Stromal cell of bone marrow (primary cell): ENCODE data around the gene BRCA1.
"Not testable (repeated sequence)": the region's sequence is repeated elsewhere in the genome, so short reads cannot be mapped to it uniquely, and the experiment has no call there.

Experiments
- DNase-seq: peaks from one replicate; pipeline ENCODE4 v3.0.0-alpha.2; 2012; ENCODE audit warnings: low read depth

BRCA1 gene

DNA sequence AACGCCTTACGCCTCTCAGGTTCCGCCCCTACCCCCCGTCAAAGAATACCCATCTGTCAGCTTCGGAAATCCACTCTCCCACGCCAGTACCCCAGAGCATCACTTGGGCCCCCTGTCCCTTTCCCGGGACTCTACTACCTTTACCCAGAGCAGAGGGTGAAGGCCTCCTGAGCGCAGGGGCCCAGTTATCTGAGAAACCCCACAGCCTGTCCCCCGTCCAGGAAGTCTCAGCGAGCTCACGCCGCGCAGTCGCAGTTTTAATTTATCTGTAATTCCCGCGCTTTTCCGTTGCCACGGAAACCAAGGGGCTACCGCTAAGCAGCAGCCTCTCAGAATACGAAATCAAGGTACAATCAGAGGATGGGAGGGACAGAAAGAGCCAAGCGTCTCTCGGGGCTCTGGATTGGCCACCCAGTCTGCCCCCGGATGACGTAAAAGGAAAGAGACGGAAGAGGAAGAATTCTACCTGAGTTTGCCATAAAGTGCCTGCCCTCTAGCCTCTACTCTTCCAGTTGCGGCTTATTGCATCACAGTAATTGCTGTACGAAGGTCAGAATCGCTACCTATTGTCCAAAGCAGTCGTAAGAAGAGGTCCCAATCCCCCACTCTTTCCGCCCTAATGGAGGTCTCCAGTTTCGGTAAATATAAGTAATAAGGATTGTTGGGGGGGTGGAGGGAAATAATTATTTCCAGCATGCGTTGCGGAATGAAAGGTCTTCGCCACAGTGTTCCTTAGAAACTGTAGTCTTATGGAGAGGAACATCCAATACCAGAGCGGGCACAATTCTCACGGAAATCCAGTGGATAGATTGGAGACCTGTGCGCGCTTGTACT lies at the start of gene BRCA1:
TSS of gene BRCA1 (minus strand) at position 232 of the 834 bp plus-strand sequence. CDS start 1,268 bp downstream, outside the sequence.
- DNase-seq: peak; percentile 99

DNA sequence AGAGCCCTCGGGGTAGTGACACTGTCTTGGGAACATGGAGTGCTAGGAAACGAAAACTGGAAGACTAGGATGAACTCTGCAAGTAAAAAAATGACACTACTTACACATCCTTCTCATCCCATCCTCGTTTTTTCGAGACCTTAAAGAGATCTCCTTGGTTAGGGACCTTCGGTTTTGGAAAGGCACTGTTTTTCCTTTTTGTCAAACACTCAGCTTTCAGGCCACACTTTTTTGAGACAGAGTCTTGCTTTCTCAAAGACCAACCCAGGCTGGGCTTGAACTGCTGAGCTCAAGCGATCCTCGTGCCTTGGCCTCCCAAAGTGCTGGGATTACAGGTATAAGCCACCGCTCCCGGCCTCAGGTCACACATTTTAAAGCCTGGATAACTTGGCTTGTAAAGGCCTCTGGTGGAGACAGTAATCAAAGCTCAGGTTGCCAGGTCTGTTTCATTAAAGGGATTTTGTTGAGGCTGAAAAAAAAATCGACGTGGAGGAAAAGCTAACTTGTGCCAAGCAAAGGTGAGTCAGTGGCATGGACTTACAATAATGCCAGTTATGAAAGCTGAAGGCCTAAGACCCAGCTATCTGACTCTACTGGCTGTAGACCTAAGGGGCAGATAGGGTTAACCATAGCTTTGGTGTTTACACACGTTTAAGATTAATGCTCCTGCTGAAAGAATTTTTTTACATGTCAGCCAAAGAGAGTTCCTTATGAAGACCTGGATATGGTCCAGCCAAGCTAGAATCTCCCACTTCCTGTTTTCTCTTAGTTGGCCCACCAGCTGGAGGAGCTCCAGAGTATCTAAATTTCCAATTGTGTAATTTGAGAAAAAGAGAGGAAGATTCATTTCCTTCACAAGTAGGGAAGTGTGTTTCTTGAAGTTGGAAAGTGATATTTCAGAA lies 46.7 kb upstream of the BRCA1 start:
- peak; percentile 53 for DNase-seq

DNA sequence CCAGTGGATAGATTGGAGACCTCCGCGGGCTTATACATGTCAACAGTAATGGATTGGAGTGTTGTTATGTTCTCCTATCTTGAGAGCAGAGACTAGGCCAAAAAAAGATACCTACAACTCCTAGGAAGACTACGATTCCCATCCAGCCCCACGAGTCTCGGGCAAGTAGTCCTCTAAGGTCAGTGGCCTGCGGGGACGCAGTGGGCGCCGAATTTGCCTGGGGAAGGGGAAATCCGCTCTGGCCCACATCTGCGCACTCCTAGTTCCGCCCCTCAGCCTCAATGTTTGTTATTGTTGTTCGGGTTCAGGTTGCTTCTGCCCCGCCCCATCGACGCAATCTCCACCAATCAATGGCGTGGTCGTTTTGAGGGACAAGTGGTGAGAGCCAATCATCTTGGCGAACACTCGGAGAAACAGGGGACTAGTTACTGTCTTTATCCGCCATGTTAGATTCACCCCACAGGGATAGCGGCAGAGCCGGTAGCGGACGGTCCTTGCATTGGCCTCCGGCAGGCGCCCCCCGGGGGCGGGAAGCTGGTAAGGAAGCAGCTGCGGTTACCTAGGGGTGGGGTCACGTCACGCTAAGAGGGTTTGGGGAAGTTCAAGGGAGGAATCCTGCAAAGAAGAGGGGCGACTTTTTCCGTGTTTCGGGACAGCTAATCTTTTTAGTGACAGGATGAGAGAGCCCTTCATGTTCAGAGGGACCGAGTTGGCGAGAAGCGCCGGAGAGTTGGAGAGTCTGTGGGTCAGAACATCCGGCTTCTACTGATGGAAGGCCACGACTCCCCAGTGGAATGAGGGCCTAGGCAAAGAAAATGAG lies 45.8 kb upstream of the BRCA1 start, which contains the start of gene NBR1:
TSS of gene NBR1 (plus strand) at position 449 of the 820 bp plus-strand sequence. CDS start 4,586 bp downstream, outside the sequence.
- DNase-seq: peak; percentile 97

- peak; percentile 96 for DNase-seq
These were observed 45.1 kb upstream of the BRCA1 start for GRCh38 chr17:43170140-43170765.

GRCh38 chr17:43169561-43170139 lies 44.5 kb upstream of the BRCA1 start:
- no peak for DNase-seq

DNA sequence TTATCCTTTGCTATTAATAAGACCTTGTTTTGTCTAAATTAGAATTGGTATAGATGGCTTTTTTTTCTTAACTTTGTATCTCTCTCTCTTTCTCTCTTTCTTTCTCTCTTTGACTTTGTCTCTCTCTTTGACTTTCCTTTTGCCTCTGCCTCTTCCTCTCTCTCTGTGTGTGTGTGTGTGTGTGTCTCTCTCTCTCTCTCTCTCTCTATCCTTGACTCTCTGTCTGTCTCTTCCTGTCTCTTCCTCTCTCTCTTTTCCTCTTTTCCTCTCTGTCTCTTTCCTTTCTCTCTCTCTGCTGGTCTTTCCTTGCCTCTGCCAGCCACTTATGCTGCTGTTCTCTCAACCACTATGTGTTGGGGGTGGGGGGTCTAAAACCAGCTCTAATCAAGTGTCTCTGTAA lies 40.8 kb upstream of the BRCA1 start:
- DNase-seq: not testable (repeated sequence)

- DNase-seq: not testable (repeated sequence)
These were observed 34.8 kb upstream of the BRCA1 start for GRCh38 chr17:43159957-43160356.

- not testable (repeated sequence) for DNase-seq
These were observed 34.1 kb upstream of the BRCA1 start for GRCh38 chr17:43159232-43159631.

DNA sequence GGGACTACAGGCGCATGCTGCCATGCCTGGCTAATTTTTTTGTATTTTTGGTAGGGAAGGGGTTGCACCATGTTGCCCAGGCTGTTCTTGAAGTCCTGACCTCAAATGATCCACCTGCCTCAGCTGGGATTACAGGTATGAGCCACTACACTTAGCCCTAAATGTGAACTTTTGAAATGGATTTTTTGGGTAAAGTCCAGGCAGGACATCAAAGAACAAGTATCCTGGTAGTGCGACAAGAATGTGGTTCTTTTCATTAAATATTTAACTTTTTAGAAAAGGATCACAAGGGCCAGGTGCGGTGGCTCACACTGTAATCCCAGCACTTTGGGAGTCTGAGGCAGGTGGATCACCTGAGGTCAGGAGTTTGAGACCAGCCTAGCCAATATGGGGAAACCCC lies 30.5 kb upstream of the BRCA1 start:
- DNase-seq: no peak

- DNase-seq: not testable (repeated sequence)
These were observed 28.2 kb upstream of the BRCA1 start for GRCh38 chr17:43153197-43153835.

GRCh38 chr17:43151880-43152456 lies 26.8 kb upstream of the BRCA1 start:
- DNase-seq: no peak

GRCh38 chr17:43146649-43147048 lies 21.5 kb upstream of the BRCA1 start:
- DNase-seq: no peak

GRCh38 chr17:43143201-43143600 lies 18.0 kb upstream of the BRCA1 start:
- DNase-seq: no peak

GRCh38 chr17:43142153-43142552 lies 17.0 kb upstream of the BRCA1 start:
- no peak for DNase-seq

DNA sequence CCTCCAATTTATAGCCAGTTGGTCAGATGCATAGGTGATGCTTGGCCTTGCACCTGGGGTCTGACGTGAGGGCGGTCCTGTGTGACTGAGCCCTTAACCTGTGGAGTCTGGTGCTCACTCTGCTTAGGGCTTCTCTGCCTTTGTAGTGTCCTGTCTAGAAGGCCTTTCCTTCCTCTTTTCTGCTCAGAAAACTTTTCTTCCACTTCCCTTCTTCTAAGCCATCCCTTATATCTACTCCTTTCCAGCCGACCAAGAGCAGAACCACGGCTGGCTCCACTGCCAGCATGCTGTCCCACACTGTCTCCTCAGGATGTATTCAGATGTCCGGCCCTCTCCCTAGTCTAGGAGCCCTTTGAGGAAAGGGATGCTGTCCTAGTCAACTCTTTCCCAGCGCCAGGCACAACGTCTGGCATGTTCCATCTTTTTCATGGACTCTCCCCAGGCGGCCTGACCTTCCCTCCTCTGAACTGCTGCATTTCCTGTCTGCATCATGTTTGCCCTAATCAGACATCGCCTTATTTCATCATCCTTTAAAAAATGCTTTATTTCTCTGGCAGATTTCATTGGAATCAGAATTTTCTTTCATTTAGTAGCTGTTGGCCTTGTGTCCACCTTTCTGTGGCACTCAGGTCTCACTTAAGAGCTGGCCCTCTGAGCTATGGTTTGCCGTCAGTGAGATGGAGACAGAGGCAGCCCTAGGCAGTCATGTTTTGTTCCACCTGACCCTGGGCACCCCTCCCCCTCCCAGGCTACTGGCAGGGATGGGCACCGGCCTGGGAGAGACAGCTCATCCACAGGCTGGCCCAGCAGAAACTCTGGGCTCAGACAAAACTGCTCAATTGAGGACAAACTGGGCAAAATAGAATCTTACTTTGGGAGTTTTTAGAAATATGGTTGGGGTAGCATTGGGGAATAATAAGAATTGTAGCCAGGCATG lies 15.5 kb upstream of the BRCA1 start:
- DNase-seq: no peak

GRCh38 chr17:43138531-43138930 lies 13.4 kb upstream of the BRCA1 start:
- not testable (repeated sequence) for DNase-seq

DNA sequence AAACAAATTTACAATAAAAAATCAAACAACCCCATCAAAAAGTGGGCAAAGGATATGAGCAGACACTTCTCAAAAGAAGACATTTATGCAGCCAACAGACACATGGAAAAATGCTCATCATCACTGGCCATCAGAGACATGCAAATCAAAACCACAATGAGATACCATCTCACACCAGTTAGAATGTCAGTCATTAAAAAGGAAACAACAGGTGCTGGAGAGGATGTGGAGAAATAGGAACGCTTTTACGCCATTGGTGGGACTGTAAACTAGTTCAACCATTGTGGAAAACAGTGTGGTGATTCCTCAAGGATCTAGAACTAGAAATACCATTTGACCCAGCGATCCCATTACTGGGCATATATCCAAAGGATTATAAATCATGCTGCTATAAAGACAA lies 11.4 kb upstream of the BRCA1 start:
- DNase-seq: not testable (repeated sequence)

DNA sequence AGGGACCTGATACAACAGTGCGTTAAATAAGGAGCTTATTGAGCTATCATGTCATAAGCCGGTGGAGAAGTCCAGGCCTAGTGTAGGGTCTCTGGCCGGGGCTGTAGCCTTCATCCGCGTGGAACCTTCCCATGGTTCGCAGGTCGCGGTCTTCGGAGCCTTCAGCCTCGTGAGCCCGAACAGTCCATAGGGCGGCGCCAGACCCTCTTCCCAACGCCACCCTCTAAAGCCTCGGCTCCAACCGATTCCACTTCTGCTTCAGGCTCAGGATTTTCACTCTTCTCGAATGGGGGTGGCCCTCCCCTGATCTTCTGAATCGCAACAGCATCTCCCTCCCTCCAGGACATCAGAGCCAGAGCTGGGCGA lies 10.3 kb upstream of the BRCA1 start:
- no peak for DNase-seq
